HL-60/S4 treated with phorbol 12-myristate 13-acetate at 8.2 ng/mL for 4 days and 3 days (cell line): ENCODE results near the gene SDHA.

Experiments used
- in situ Hi-C: fragments of 300-500 bp; cut with MboI; formaldehyde crosslinking; loops from 2 replicates; pipeline ENCODE4 v1.15.0; 2022; ENCODE audit warnings: low sequenced_read_pairs

The SDHA gene

GRCh38 chr5:185095-186070 is 32.7 kb upstream of the SDHA start:
- in situ Hi-C loops = no loop called here

- in situ Hi-C loops = no loop called here
Measured at GRCh38 chr5:186091-187041, 31.8 kb upstream of the SDHA start.

- in situ Hi-C loops = no loop called here
Measured at GRCh38 chr5:187042-187431, 31.1 kb upstream of the SDHA start.

- in situ Hi-C loops = no loop called here
Measured at GRCh38 chr5:187617-188451, 30.3 kb upstream of the SDHA start.

- in situ Hi-C loops = no loop called here
Measured at GRCh38 chr5:188488-189481, 29.3 kb upstream of the SDHA start.

- in situ Hi-C loops = no loop called here
Measured at GRCh38 chr5:189486-189885, 28.6 kb upstream of the SDHA start.

GRCh38 chr5:189976-190365 is 28.1 kb upstream of the SDHA start:
- in situ Hi-C loops = no loop called here

DNA sequence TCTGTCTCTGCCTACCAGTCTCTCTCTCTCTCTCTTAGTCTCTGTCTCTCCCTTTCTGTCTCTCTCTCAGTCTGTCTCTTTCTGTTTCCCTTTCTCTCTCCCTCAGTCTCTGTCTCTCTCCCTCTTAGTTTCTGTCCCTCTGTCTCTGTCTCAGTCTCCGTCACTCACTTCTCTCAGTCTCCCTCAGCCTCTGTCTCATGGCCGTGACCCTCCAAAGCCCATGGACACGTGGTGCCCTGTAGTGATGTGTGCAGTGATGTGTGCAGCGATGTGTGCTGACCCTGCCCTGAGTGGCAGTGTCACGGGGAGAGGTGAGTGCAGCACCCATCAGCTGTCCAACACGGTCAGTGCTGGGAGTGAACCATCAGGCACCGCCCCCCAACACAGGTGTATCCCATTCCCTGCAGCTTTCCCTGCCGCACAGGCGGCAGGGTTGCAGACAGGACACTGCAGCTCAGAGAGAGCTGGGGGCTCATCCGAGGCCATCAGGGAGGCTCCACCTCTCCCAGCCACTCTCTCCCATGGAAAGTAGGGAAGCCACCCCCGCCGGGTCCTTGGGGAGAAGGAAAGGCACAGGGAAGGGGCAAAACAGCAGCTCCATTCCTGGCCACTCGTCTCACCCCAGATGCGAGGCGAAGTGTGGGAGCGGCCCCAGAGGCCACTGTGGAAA is 27.6 kb upstream of the SDHA start:
- in situ Hi-C loops = no loop called here

DNA sequence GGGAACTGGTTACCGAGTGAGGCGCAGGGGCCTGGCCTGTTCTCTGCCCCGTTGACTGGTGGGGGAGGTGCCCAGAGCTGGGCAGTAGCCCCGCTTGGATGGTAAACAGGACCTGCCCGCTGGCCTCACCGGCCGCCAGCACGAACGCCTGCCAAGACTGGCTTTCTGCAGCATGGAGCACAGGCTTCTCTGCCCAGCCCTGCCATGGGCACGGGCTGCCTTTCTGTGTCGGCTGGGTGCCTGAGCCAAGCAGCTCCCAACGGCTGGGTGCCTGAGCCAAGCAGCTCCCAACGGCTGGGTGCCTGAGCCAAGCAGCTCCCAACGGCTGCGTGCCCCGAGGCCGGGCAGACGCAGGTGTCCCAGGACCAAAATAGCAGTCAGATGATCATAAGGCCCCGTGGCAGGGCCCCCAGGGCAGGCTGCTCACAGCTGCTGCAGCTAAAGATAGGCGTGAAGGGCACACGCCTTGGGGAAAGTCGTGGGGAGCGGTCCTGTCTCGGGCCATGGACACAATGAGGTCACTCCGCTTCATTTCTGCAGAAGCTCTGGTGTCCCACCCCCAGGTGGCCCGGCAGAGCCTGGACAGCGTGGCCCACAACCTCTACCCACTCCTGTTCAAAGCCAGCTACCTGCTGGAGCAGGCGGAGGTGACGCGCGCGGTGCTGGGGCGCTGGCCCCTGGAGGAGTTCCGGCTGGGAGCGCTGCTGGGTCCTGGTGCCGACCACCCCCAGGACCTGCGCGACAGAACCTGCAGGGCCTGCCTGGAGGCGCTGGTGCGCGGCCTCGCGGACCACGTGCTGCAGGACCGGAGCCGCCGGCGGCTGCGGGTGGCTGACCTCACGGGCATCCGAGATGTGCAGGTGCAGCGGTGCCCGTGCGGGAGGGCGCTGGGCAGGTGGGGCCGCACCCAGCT is 26.8 kb upstream of the SDHA start, which contains the start of gene LRRC14B:
Gene LRRC14B, plus strand, starts transcription at position 460 of the 913 bp plus-strand sequence. Its CDS starts 44 bp downstream, at position 504.
- in situ Hi-C loops = no loop called here

- in situ Hi-C loops = no loop called here
Measured at GRCh38 chr5:191949-192690, 26.0 kb upstream of the SDHA start.

DNA sequence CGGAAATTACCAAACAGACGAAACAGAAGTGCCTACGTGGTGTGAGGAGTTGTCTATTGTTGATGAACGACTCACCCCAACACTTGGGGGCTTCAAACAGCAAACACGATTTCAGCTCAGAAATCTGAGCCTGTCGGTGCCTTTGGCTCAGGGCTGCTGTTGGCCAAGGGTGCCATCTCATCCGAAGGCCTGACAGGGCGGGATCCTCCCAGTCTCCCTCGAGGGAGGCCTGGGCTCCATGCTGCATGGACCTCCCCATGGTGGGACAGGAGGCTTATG is 25.5 kb upstream of the SDHA start:
- in situ Hi-C loops = no loop called here

DNA sequence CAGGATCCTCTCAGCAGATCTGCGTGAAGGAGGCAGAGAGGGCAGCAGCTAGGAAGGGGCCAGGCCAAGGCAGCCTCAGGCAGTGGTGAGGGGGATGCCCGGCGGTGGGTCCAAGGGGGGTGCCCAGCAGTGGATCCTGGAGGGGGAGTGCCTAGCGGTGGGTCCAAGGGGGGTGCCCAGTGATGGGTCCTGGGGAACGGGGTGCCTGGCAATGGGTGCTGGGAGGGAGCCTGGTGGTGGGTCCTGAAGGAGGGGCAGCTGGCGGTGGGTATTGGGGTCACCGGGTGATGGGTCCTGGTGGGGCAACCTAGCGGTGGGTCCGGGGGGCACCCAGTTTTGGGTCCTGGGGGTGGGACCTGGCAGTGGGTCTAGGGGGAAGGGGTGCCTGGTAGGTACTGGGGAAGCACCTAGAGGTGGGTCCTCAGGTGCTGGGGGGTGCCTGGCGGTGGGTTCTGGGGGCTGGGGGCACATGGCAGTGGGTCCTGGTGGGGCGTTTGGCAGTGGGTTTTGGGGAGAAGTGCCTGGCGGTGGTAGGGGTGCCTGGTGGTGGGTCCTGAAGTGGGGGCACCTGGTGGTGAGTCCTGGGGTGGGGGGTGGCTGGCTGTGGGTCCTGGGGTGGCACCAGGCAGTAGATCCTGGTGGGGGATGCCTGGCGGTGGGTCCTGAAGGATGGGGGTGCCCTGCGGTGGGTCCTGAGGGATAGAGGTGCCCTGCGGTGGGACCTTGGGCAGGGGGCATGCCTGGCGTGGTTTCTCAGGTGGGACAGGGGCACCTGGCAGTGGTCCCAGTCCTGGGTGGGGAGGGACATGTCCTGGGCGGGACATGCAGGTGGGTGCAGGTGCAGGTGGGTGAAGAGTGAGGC is 24.9 kb upstream of the SDHA start:
- in situ Hi-C loops = no loop called here

DNA sequence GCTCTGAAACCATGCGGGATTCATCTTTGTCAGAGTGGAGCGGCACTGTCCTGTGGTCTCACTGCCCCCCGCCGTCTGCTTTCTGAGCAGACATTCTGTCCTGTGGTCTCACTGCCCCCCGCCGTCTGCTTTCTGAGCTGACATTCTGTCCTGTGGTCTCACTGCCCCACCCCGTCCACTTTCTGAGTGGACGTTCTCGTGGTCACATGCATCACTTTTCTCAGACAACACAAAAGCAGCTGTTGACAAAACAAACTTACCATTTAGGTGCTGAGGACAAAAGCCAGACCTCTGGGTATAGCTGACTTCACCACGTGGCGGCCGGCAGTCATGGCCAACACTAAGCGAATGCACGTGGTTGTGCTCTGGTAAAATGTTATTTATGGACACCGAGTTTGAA is 24.0 kb upstream of the SDHA start:
- in situ Hi-C loops = no loop called here

GRCh38 chr5:194603-195209 is 23.4 kb upstream of the SDHA start:
- in situ Hi-C loops = no loop called here

GRCh38 chr5:195401-196160 is 22.5 kb upstream of the SDHA start:
- in situ Hi-C loops = no loop called here
